ENCODE data around the gene ERC2.

Gene ERC2

GRCh38 chr3:56321383-56321782 lies 146.9 kb downstream of the ERC2 start:
- H3K9ac ChIP-seq (ENCODE audit: low read length), result no peak overlapping the region
- H3K4me3 ChIP-seq (ENCODE audit: low read length), result no peak overlapping the region
- peaks cover 2% of the 10 kb centered on the region for H3K4me1 ChIP-seq (ENCODE audit: control insufficient read depth, insufficient read depth, low read length)
- H3K36me3 ChIP-seq (ENCODE audit: control insufficient read depth, insufficient read depth, low read length), result no peaks in the 10 kb centered on the region
- H3K27me3 ChIP-seq (ENCODE audit: control insufficient read depth, insufficient read depth, low read length), result no peaks in the 10 kb centered on the region
- H3K27ac ChIP-seq (ENCODE audit: low read depth, low read length), result no peak overlapping the region

GRCh38 chr3:56320883-56321282 lies 147.4 kb downstream of the ERC2 start:
- H3K4me1 ChIP-seq (ENCODE audit: control insufficient read depth, insufficient read depth, low read length), result peaks cover 2% of the 10 kb centered on the region
- H3K4me3 ChIP-seq (ENCODE audit: low read length), result no peak overlapping the region
- H3K27ac ChIP-seq (ENCODE audit: low read depth, low read length), result no peak overlapping the region
- H3K27me3 ChIP-seq (ENCODE audit: control insufficient read depth, insufficient read depth, low read length), result no peaks in the 10 kb centered on the region
- H3K9ac ChIP-seq (ENCODE audit: low read length), result no peak overlapping the region
- H3K36me3 ChIP-seq (ENCODE audit: control insufficient read depth, insufficient read depth, low read length), result no peaks in the 10 kb centered on the region

DNA sequence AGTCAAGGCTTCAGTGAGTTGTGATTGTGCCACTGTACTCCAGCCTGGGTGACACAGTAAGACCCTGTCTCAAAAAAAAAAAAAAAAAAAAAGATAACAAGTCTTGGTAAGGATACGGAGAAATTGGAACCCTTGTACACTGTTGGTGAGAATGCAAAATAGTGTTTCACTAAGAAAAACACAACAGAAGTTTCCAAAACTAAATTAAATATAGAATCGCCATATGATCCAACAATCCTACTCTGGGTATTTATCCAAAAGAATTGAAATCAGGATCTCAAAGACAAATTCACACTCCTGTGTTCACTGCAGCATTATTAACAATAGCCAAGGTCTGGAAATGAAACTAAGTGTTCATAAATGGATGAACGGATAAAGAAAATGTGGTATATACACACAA lies 149.4 kb downstream of the ERC2 start:
- Histone ChIP-seq H3K27ac (ENCODE audit: low read depth, low read length) (no peak overlapping the region), H3K27me3 (ENCODE audit: control insufficient read depth, insufficient read depth, low read length) (no peaks in the 10 kb centered on the region), H3K36me3 (ENCODE audit: control insufficient read depth, insufficient read depth, low read length) (no peaks in the 10 kb centered on the region), H3K4me1 (ENCODE audit: control insufficient read depth, insufficient read depth, low read length) (peaks cover 2% of the 10 kb centered on the region), H3K4me3 (ENCODE audit: low read length) (no peak overlapping the region), H3K9ac (ENCODE audit: low read length) (no peak overlapping the region)

DNA sequence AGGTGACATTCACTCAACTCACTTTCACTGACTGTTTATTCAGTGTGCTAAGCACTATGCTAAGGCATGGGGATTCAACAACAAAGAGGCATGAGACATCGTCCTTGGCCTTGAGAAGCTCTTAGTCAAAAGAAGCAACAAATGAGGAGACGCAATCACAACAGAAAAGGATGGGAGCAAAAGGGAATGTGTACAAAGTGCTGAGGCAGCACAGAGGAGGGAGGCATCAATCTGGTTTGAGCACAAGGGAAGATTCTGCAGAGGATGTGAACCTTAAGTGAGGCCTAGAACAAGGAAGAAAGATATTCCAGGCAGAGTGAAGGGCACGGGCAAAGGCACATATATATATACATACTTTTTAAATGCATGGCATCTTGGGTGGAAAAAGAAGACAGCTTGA lies 151.3 kb downstream of the ERC2 start:
- no peaks in the 10 kb centered on the region for H3K36me3 ChIP-seq (ENCODE audit: control insufficient read depth, insufficient read depth, low read length)

GRCh38 chr3:56314842-56315241 lies 153.4 kb downstream of the ERC2 start:
- H3K4me1 ChIP-seq (ENCODE audit: control insufficient read depth, insufficient read depth, low read length), result no peaks in the 10 kb centered on the region
- no peak overlapping the region for H3K4me3 ChIP-seq (ENCODE audit: low read length)
- no peak overlapping the region for H3K9ac ChIP-seq (ENCODE audit: low read length)
- no peaks in the 10 kb centered on the region for H3K27me3 ChIP-seq (ENCODE audit: control insufficient read depth, insufficient read depth, low read length)
- H3K27ac ChIP-seq (ENCODE audit: low read depth, low read length), result no peak overlapping the region
- H3K36me3 ChIP-seq (ENCODE audit: control insufficient read depth, insufficient read depth, low read length), result no peaks in the 10 kb centered on the region

More for the DNA sequence above, 151.3 kb downstream of the ERC2 start:
- H3K9ac ChIP-seq (ENCODE audit: low read length), result no peak overlapping the region
- no peak overlapping the region for H3K27ac ChIP-seq (ENCODE audit: low read depth, low read length)
- H3K27me3 ChIP-seq (ENCODE audit: control insufficient read depth, insufficient read depth, low read length), result no peaks in the 10 kb centered on the region
- no peak overlapping the region for H3K4me3 ChIP-seq (ENCODE audit: low read length)
- H3K4me1 ChIP-seq (ENCODE audit: control insufficient read depth, insufficient read depth, low read length), result peaks cover 2% of the 10 kb centered on the region

GRCh38 chr3:56309465-56309864 lies 158.8 kb downstream of the ERC2 start:
- Histone ChIP-seq H3K9ac (ENCODE audit: low read length) (no peak overlapping the region), H3K27me3 (ENCODE audit: control insufficient read depth, insufficient read depth, low read length) (no peaks in the 10 kb centered on the region), H3K36me3 (ENCODE audit: control insufficient read depth, insufficient read depth, low read length) (no peaks in the 10 kb centered on the region), H3K27ac (ENCODE audit: low read depth, low read length) (no peak overlapping the region), H3K4me3 (ENCODE audit: low read length) (no peak overlapping the region), H3K4me1 (ENCODE audit: control insufficient read depth, insufficient read depth, low read length) (peaks cover 4% of the 10 kb centered on the region)

GRCh38 chr3:56308471-56308870 lies 159.8 kb downstream of the ERC2 start:
- H3K4me3 ChIP-seq (ENCODE audit: low read length), result no peak overlapping the region
- H3K4me1 ChIP-seq (ENCODE audit: control insufficient read depth, insufficient read depth, low read length), result peaks cover 4% of the 10 kb centered on the region
- H3K27ac ChIP-seq (ENCODE audit: low read depth, low read length), result no peak overlapping the region
- H3K36me3 ChIP-seq (ENCODE audit: control insufficient read depth, insufficient read depth, low read length), result no peaks in the 10 kb centered on the region
- no peaks in the 10 kb centered on the region for H3K27me3 ChIP-seq (ENCODE audit: control insufficient read depth, insufficient read depth, low read length)
- H3K9ac ChIP-seq (ENCODE audit: low read length), result no peak overlapping the region

- no peak overlapping the region for H3K9ac ChIP-seq (ENCODE audit: low read length)
- no peak overlapping the region for H3K27ac ChIP-seq (ENCODE audit: low read depth, low read length)
- H3K4me3 ChIP-seq (ENCODE audit: low read length), result no peak overlapping the region
- H3K27me3 ChIP-seq (ENCODE audit: control insufficient read depth, insufficient read depth, low read length), result no peaks in the 10 kb centered on the region
- peaks cover 4% of the 10 kb centered on the region for H3K4me1 ChIP-seq (ENCODE audit: control insufficient read depth, insufficient read depth, low read length)
- no peaks in the 10 kb centered on the region for H3K36me3 ChIP-seq (ENCODE audit: control insufficient read depth, insufficient read depth, low read length)
Observed at GRCh38 chr3:56304069-56304468, 164.2 kb downstream of the ERC2 start.

DNA sequence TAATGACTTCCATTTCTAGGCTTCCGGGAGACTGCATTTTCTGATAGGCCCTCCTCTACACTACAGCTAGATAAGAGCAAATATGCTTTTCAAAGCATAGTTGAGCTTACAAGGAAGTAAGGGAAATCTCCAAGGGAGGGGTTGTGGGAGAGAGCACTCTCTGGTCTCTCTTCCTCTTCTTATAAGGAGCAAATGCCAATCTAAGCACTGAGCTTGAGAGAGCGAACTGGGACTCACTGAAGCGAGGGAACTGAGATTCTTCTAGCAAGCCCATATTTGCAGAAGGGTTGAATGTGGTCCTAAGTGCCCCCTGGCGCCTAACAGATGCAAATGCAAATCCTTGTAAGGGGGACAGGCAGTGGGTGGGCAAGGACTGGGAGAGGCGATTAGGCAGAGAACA lies 164.8 kb downstream of the ERC2 start:
- Histone ChIP-seq H3K4me1 (ENCODE audit: control insufficient read depth, insufficient read depth, low read length) (peaks cover under 1% of the 10 kb centered on the region), H3K4me3 (ENCODE audit: low read length) (no peak overlapping the region), H3K36me3 (ENCODE audit: control insufficient read depth, insufficient read depth, low read length) (no peaks in the 10 kb centered on the region), H3K9ac (ENCODE audit: low read length) (no peak overlapping the region), H3K27ac (ENCODE audit: low read depth, low read length) (no peak overlapping the region), H3K27me3 (ENCODE audit: control insufficient read depth, insufficient read depth, low read length) (no peaks in the 10 kb centered on the region)

DNA sequence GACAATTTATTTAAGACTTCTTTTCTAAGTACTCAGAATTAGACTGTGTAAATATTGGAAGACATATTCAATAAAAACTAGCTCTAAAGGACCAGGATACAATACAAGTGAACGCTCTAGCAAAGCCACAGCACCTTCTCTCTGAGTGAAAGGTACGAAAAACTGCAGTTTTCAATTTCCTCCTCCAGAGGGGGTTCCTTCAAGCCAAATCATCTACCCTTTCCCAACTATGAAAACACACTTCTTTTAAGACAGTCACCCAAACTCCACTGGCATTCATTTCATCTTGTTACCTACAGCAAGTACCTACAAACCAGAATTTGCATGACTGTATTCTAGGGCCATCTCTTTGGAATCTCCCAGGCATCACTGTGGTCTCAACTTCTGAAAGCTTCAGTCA lies 165.8 kb downstream of the ERC2 start:
- Histone ChIP-seq H3K4me1 (ENCODE audit: control insufficient read depth, insufficient read depth, low read length) (no peaks in the 10 kb centered on the region), H3K27ac (ENCODE audit: low read depth, low read length) (no peak overlapping the region), H3K27me3 (ENCODE audit: control insufficient read depth, insufficient read depth, low read length) (no peaks in the 10 kb centered on the region), H3K4me3 (ENCODE audit: low read length) (no peak overlapping the region), H3K9ac (ENCODE audit: low read length) (no peak overlapping the region), H3K36me3 (ENCODE audit: control insufficient read depth, insufficient read depth, low read length) (no peaks in the 10 kb centered on the region)

DNA sequence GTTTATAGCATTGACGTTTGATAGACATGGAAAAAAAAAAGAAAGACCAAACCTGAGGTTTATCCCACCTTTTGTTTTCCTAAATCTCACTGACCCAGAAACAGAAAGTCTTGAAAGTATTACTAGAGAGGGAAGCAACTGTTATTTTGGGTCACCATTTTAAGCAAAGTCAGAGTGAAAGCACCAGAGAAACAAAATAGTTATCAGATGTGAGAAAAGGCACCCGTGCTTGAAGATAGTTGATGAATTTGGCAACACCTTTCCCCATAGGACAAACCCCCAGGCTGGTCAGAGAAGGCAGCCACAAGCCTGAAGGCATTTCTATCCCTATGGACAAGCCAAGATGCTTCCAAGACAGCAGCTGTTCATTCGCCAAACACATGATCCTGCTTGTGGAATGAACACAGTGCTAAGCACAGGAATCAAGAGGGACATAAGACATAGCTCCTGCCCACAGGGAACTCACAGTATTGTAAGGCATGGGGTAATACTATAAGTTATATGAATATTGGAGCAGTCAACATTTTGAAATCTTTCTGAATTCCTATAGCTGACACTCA lies 170.9 kb downstream of the ERC2 start:
- no peak overlapping the region for H3K9ac ChIP-seq (ENCODE audit: low read length)
- H3K36me3 ChIP-seq (ENCODE audit: control insufficient read depth, insufficient read depth, low read length), result no peaks in the 10 kb centered on the region
- no peak overlapping the region for H3K4me3 ChIP-seq (ENCODE audit: low read length)
- H3K4me1 ChIP-seq (ENCODE audit: control insufficient read depth, insufficient read depth, low read length), result no peaks in the 10 kb centered on the region
- no peak overlapping the region for H3K27ac ChIP-seq (ENCODE audit: low read depth, low read length)
- H3K27me3 ChIP-seq (ENCODE audit: control insufficient read depth, insufficient read depth, low read length), result no peaks in the 10 kb centered on the region

- no peak overlapping the region for H3K9ac ChIP-seq (ENCODE audit: low read length)
- no peak overlapping the region for H3K4me3 ChIP-seq (ENCODE audit: low read length)
- no peak overlapping the region for H3K27ac ChIP-seq (ENCODE audit: low read depth, low read length)
- H3K27me3 ChIP-seq (ENCODE audit: control insufficient read depth, insufficient read depth, low read length), result no peaks in the 10 kb centered on the region
- H3K4me1 ChIP-seq (ENCODE audit: control insufficient read depth, insufficient read depth, low read length), result no peaks in the 10 kb centered on the region
- no peaks in the 10 kb centered on the region for H3K36me3 ChIP-seq (ENCODE audit: control insufficient read depth, insufficient read depth, low read length)
Observed at GRCh38 chr3:56296361-56296760, 171.9 kb downstream of the ERC2 start.

DNA sequence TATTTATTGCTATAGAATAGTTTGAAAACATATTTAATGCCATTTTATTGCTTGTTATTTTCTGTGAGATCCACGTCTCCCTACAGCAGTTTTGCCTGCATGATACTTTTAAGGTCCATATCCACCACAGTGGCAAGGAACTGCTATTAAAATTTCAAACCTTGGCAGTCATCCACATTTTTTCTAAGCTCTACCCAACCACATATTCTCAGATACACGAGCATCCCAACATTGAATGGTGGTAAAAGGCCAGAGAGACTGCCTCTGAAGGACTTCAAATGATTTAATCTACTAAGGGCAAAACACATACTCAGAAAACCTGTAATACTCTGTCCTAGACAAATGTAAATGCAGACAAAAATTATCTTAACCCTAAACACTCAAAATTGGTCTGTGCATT lies 173.1 kb downstream of the ERC2 start:
- no peaks in the 10 kb centered on the region for H3K27me3 ChIP-seq (ENCODE audit: control insufficient read depth, insufficient read depth, low read length)
- no peaks in the 10 kb centered on the region for H3K4me1 ChIP-seq (ENCODE audit: control insufficient read depth, insufficient read depth, low read length)
- no peak overlapping the region for H3K4me3 ChIP-seq (ENCODE audit: low read length)
- H3K9ac ChIP-seq (ENCODE audit: low read length), result no peak overlapping the region
- H3K36me3 ChIP-seq (ENCODE audit: control insufficient read depth, insufficient read depth, low read length), result no peaks in the 10 kb centered on the region
- no peak overlapping the region for H3K27ac ChIP-seq (ENCODE audit: low read depth, low read length)
